ENCODE data around the gene NDUFS8.

NDUFS8 gene

DNA sequence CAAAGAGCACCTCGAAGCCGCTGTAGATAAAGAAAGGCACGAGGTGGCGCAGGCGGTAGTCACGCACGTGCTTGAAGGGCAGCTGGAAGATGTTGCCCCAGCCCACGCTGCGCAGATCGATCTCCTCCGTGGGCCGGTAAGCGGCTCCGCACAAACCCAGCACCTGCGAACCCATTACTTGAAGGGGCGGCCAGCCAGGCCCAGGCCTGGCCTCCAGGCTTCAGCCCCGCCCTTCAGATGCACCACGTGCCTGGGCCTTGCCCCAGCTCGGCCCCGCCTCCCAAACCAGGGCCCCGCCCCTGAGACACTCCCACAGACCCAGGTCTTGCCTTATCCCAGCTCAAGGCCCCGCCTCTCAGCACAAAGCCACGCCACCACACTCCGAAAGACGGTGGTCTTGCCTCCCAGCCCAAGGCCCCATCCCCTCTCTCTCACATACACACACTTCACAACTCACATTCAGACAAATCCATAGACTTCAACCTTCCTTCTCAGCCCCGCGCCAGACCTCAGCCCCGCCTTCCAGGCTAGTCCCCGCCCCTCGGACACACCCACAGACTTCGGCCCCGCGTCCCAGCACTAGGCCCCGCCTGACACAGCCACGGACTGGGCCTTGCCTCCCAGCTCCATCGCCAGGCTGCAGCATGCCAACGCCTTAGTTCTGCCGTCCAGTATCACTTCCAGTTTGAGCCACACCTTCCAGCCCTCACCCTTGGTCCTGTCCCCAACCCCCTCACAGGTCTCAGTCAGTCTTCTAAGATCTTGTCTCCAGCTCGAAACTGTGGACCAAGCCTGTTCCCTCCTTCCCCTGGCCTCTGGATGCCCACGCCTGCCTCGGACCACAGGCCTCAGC lies 33.6 kb upstream of the NDUFS8 start:
- H2BK5ac ChIP-seq (ENCODE audit: low read depth, low read length, poor library complexity, severe bottlenecking): no peak overlapping the region
- no peaks in the 10 kb centered on the region for H3K9me3 ChIP-seq (ENCODE audit: control insufficient read depth, low read length)
- H3K23ac ChIP-seq (ENCODE audit: low read length in 2 of 2): no peak overlapping the region

DNA sequence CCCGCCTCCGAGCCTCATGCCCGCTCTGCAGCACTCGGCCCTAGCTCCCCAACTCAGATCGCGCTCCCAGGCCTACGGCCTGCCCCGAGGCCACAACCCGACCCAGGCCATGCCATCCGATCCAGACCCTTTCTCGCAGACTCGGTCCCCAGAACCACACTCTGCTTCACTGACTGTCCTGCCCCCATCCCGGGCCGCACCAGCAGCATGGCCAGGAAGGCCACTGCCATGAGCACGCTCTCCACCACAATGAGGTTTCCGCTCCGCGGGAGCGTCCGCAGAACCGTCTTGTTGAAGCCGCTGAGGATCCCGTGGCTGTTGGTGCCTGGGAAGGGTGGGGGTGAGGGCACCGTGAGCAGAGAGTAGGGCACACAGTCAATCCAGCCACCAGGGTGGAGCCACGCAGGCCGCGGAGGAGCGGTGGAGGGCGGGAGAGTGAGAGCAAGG lies 33.0 kb upstream of the NDUFS8 start:
- H3K4me3 ChIP-seq (ENCODE audit: insufficient read depth in 1 of 2, low read depth in 1 of 2, low read length in 2 of 2): no peak overlapping the region
- no peak overlapping the region for H2BK120ac ChIP-seq (ENCODE audit: low read depth, low read length)
- no peaks in the 10 kb centered on the region for H3K9me3 ChIP-seq (ENCODE audit: control insufficient read depth, low read length)
- H3K27me3 ChIP-seq (ENCODE audit: control insufficient read depth in 1 of 2, insufficient read depth in 1 of 2, low read length in 2 of 2): no peaks in the 10 kb centered on the region
- H2BK12ac ChIP-seq (ENCODE audit: low read length in 2 of 2): no peak overlapping the region
- H3K27ac ChIP-seq (ENCODE audit: low read length, poor library complexity, severe bottlenecking): no peak overlapping the region
- no peak overlapping the region for H3K4ac ChIP-seq (ENCODE audit: low read depth in 1 of 2, low read length in 2 of 2)
- no peak overlapping the region for H2AK5ac ChIP-seq (ENCODE audit: low read length, severe bottlenecking)
- H2BK15ac ChIP-seq (ENCODE audit: low read depth, poor library complexity, severe bottlenecking): no peak overlapping the region
- H3K14ac ChIP-seq (ENCODE audit: low read length in 2 of 2): no peak overlapping the region
- 97% methylated on average over 25 of the region's 29 CpGs for WGBS
- no peak overlapping the region for H3K18ac ChIP-seq (ENCODE audit: low read depth in 1 of 2, low read length in 2 of 2)
- H3K4me2 ChIP-seq (ENCODE audit: low read length, poor library complexity, severe bottlenecking): no peak overlapping the region
- no peak overlapping the region for H2BK5ac ChIP-seq (ENCODE audit: low read depth, low read length, poor library complexity, severe bottlenecking)
- peak overlapping the region; percentile 43 for H4K91ac ChIP-seq (ENCODE audit: low read length)
- no peaks in the 10 kb centered on the region for H3K79me1 ChIP-seq (replicated peaks; ENCODE audit: low read length, poor library complexity, severe bottlenecking)
- H3K9ac ChIP-seq (ENCODE audit: low read length): no peak overlapping the region
- H4K8ac ChIP-seq (ENCODE audit: low read length): no peak overlapping the region
- no peak for DNase-seq
- peaks cover 3% of the 10 kb centered on the region for H3K4me1 ChIP-seq (ENCODE audit: control insufficient read depth, insufficient read depth, low read depth, low read length)
- H3K23ac ChIP-seq (ENCODE audit: low read length in 2 of 2): no peak overlapping the region
- H2AFZ ChIP-seq (ENCODE audit: low read depth, low read length): no peak overlapping the region
- peaks cover 0 to 30% of the 10 kb centered on the region in 2 experiments for H3K36me3 ChIP-seq (ENCODE audit: control insufficient read depth in 1 of 2, insufficient read depth in 2 of 2, low read depth in 1 of 2, low read length in 2 of 2)

More for the DNA sequence above, 33.6 kb upstream of the NDUFS8 start:
- no peak overlapping the region for H3K4me3 ChIP-seq (ENCODE audit: insufficient read depth in 1 of 2, low read depth in 1 of 2, low read length in 2 of 2)
- no peak overlapping the region for H3K4ac ChIP-seq (ENCODE audit: low read depth in 1 of 2, low read length in 2 of 2)
- H3K79me1 ChIP-seq (replicated peaks; ENCODE audit: low read length, poor library complexity, severe bottlenecking): no peaks in the 10 kb centered on the region
- H2BK12ac ChIP-seq (ENCODE audit: low read length in 2 of 2): no peak overlapping the region
- peak overlapping the region; percentile 43 for H4K8ac ChIP-seq (ENCODE audit: low read length)
- H4K91ac ChIP-seq (ENCODE audit: low read length): peak overlapping the region; percentile 20
- no peak overlapping the region for H2BK15ac ChIP-seq (ENCODE audit: low read depth, poor library complexity, severe bottlenecking)
- H3K27ac ChIP-seq (ENCODE audit: low read length, poor library complexity, severe bottlenecking): no peak overlapping the region
- H3K4me1 ChIP-seq (ENCODE audit: control insufficient read depth, insufficient read depth, low read depth, low read length): peaks cover 2% of the 10 kb centered on the region
- no peaks in the 10 kb centered on the region for H3K27me3 ChIP-seq (ENCODE audit: control insufficient read depth in 1 of 2, insufficient read depth in 1 of 2, low read length in 2 of 2)
- no peak overlapping the region for H3K14ac ChIP-seq (ENCODE audit: low read length in 2 of 2)
- H2AFZ ChIP-seq (ENCODE audit: low read depth, low read length): peak overlapping the region; percentile 15
- H3K4me2 ChIP-seq (ENCODE audit: low read length, poor library complexity, severe bottlenecking): no peak overlapping the region
- H3K9ac ChIP-seq (ENCODE audit: low read length): no peak overlapping the region
- peaks cover 0 to 30% of the 10 kb centered on the region in 2 experiments for H3K36me3 ChIP-seq (ENCODE audit: control insufficient read depth in 1 of 2, insufficient read depth in 2 of 2, low read depth in 1 of 2, low read length in 2 of 2)
- no peak overlapping the region for H2AK5ac ChIP-seq (ENCODE audit: low read length, severe bottlenecking)
- H2BK120ac ChIP-seq (ENCODE audit: low read depth, low read length): no peak overlapping the region
- WGBS: 47% methylated on average over 41 of the region's 41 CpGs
- peak overlapping the region in 1 of 2 experiments; percentile 34 for H3K18ac ChIP-seq (ENCODE audit: low read depth in 1 of 2, low read length in 2 of 2)
- DNase-seq: peak; percentile 57

DNA sequence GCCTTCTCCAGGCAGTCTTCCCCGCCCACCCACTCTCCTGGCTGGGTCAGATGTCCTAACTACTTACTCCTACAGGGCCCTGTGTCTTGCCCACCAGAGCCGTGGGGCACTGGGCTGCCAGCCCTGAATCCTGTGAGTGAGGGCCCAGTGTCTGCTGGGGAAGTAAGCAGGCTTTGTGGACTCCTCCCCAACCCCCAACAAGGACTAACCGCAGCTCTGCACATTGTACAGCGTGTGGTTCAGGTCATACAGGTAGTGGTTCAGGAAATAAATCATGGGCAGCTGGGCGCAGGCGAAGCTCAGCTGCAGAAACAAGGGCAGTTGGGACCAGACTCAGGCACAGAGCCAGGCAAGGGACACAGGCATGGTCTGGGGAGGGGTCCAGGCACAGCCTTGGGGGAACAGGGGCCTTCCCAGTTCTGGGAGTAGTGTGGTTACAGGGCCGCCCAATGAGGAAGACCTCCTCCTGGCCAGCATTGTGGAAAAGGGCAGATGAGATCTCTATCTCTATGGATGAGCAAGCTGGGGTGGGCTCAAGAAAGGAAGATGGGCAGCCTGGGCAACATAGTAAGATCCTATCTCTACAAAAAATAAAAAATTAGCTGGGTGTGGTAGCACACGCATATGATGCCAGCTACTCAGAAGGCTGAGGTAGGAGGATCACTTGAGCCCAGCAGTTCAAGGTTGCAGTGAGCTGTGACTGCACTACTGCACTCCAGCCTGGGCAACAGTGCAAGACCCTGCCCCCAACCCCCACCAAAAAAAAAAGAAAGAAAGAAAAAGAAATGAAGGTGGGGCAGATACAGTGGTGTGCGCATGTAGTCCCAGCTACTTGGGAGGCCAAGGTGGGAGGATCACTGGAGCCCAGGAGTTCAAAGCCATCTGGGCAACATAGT lies 32.1 kb upstream of the NDUFS8 start:
- Histone ChIP-seq H3K4me2 (ENCODE audit: low read length, poor library complexity, severe bottlenecking) (no peak overlapping the region), H3K9ac (ENCODE audit: low read length) (no peak overlapping the region), H3K27ac (ENCODE audit: low read length, poor library complexity, severe bottlenecking) (no peak overlapping the region), H3K36me3 (ENCODE audit: control insufficient read depth in 1 of 2, insufficient read depth in 2 of 2, low read depth in 1 of 2, low read length in 2 of 2) (peaks cover 0 to 30% of the 10 kb centered on the region in 2 experiments), H3K14ac (ENCODE audit: low read length in 2 of 2) (no peak overlapping the region), H3K18ac (ENCODE audit: low read depth in 1 of 2, low read length in 2 of 2) (no peak overlapping the region), H3K9me3 (ENCODE audit: control insufficient read depth, low read length) (no peaks in the 10 kb centered on the region), H2AFZ (ENCODE audit: low read depth, low read length) (no peak overlapping the region), H3K27me3 (ENCODE audit: control insufficient read depth in 1 of 2, insufficient read depth in 1 of 2, low read length in 2 of 2) (no peaks in the 10 kb centered on the region), H4K8ac (ENCODE audit: low read length) (no peak overlapping the region), H2BK5ac (ENCODE audit: low read depth, low read length, poor library complexity, severe bottlenecking) (no peak overlapping the region), H2BK120ac (ENCODE audit: low read depth, low read length) (no peak overlapping the region), H2BK12ac (ENCODE audit: low read length in 2 of 2) (no peak overlapping the region), H4K91ac (ENCODE audit: low read length) (no peak overlapping the region), H2BK15ac (ENCODE audit: low read depth, poor library complexity, severe bottlenecking) (no peak overlapping the region), H3K4me3 (ENCODE audit: insufficient read depth in 1 of 2, low read depth in 1 of 2, low read length in 2 of 2) (no peak overlapping the region), H3K4ac (ENCODE audit: low read depth in 1 of 2, low read length in 2 of 2) (no peak overlapping the region), H3K23ac (ENCODE audit: low read length in 2 of 2) (no peak overlapping the region), H2AK5ac (ENCODE audit: low read length, severe bottlenecking) (no peak overlapping the region), H3K79me1 (replicated peaks; ENCODE audit: low read length, poor library complexity, severe bottlenecking) (no peaks in the 10 kb centered on the region), H3K4me1 (ENCODE audit: control insufficient read depth, insufficient read depth, low read depth, low read length) (peaks cover 11% of the 10 kb centered on the region)
- no peak for DNase-seq
- WGBS: 91% methylated on average over 7 of the region's 9 CpGs

DNA sequence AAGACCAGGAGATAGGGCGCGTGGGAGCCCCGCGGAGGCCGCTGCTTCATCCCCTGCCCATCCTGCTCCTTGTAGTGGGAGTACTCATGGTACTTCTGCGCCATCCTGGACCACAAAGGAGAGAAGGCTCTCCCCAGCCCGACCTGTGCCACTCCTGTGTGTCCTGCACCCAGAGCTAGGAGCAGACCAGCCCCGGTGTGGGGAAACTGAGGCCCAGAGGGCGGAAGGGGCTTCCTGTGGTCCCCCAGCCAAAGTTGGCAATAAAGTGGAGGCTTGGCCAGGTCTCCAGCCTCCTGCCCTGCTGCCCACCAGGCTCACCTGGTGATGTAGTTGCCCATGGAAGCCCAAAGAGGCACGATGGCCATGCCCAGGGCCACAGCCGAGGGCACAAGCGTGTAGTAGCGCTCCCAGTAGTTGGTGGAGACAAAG lies 31.3 kb upstream of the NDUFS8 start:
- Histone ChIP-seq H4K8ac (ENCODE audit: low read length) (no peak overlapping the region), H3K9me3 (ENCODE audit: control insufficient read depth, low read length) (no peaks in the 10 kb centered on the region), H3K23ac (ENCODE audit: low read length in 2 of 2) (no peak overlapping the region), H2BK5ac (ENCODE audit: low read depth, low read length, poor library complexity, severe bottlenecking) (no peak overlapping the region), H3K14ac (ENCODE audit: low read length in 2 of 2) (no peak overlapping the region), H3K9ac (ENCODE audit: low read length) (no peak overlapping the region), H3K27ac (ENCODE audit: low read length, poor library complexity, severe bottlenecking) (no peak overlapping the region), H3K36me3 (ENCODE audit: control insufficient read depth in 1 of 2, insufficient read depth in 2 of 2, low read depth in 1 of 2, low read length in 2 of 2) (peaks cover 0 to 30% of the 10 kb centered on the region in 2 experiments), H4K91ac (ENCODE audit: low read length) (no peak overlapping the region), H2AK5ac (ENCODE audit: low read length, severe bottlenecking) (no peak overlapping the region), H3K4me1 (ENCODE audit: control insufficient read depth, insufficient read depth, low read depth, low read length) (peaks cover 13% of the 10 kb centered on the region), H3K27me3 (ENCODE audit: control insufficient read depth in 1 of 2, insufficient read depth in 1 of 2, low read length in 2 of 2) (no peaks in the 10 kb centered on the region), H3K4ac (ENCODE audit: low read depth in 1 of 2, low read length in 2 of 2) (no peak overlapping the region), H2BK12ac (ENCODE audit: low read length in 2 of 2) (no peak overlapping the region), H3K79me1 (replicated peaks; ENCODE audit: low read length, poor library complexity, severe bottlenecking) (no peaks in the 10 kb centered on the region), H2BK15ac (ENCODE audit: low read depth, poor library complexity, severe bottlenecking) (no peak overlapping the region), H3K4me2 (ENCODE audit: low read length, poor library complexity, severe bottlenecking) (no peak overlapping the region), H2AFZ (ENCODE audit: low read depth, low read length) (no peak overlapping the region), H3K18ac (ENCODE audit: low read depth in 1 of 2, low read length in 2 of 2) (no peak overlapping the region), H3K4me3 (ENCODE audit: insufficient read depth in 1 of 2, low read depth in 1 of 2, low read length in 2 of 2) (no peak overlapping the region), H2BK120ac (ENCODE audit: low read depth, low read length) (no peak overlapping the region)
- WGBS: 99% methylated on average over 13 of the region's 13 CpGs
- DNase-seq: no peak

Measured in mesenchymal stem cell (in vitro differentiated cells and primary cell).